MM.1S (cell line): ENCODE results near the gene ZNF146.

Source experiments
- CTCF ChIP-seq: fragments of 300-600 bp; sonication (generic); IDR thresholded peaks from 2 replicates; pipeline ENCODE4 v1.5.1; 2016; ENCODE audit warnings: antibody characterized with exemption, low read length, mixed read lengths
- EZH2 ChIP-seq: fragments of 300-600 bp; sonication (generic); optimal IDR thresholded peaks from 2 replicates; pipeline ENCODE3; 2017; ENCODE audit warnings: low read depth, mild to moderate bottlenecking, antibody characterized with exemption, low read length, mixed read lengths
- EZH2phosphoT487 ChIP-seq: fragments of 300-600 bp; sonication (generic); IDR thresholded peaks from 2 replicates; pipeline ENCODE4 v1.6.1; 2018; ENCODE audit warnings: antibody characterized with exemption, low read length

GRCh38 chr19:36254848-36255247, 39.9 kb downstream of the ZNF146 start:
- no peak for TF ChIP-seq EZH2phosphoT487
- no peak for TF ChIP-seq CTCF
- TF ChIP-seq EZH2: no peak
